ENCODE results near the gene CDH24. TPM values are rescaled to one million over a fixed set of nuclear protein-coding genes. Genes with fewer than 3 reads are reported as not detected.
A peak's percentile ranks its signal among the peaks of the same experiment; 100 is the strongest.

The CDH24 gene
- total and polyA plus RNA-seq, 2 of the 8 experiments (the other 6 are each of a cell fraction or from before 2014, with no cell fraction given), result 18.1 to 27.6 TPM

DNA sequence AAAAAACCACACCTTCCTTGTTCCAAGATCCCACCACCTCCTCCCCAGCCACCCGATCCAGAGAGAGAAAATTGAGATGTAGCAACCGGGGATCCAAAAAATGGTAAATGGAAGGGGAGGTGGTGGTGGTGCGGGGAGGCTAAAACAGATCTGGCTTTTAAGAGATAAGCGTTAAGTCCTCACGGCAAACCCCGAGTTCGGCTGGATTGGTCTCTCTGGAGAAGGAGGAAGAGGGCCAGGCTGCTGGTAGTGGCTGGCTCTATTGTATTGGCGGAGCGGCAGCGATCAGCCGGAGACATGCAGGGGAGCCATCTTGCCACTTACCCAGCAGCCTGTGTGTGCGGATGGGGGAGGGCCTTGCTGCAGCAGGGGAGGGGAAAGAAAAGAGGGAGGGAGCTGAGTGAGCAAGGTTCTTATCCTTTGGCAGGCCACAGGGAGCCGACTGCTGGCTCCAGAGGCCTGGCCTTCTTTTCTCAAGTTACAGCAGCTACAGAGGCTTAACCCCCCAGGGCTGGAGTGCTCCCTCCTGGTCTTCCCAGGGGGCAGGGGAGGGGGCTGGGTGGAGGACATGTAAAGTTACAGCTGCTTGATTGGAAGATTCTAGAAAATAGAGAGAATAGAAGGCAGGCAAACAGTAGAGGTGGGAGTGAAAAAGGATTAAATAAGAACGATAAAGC is 14.1 kb upstream of the CDH24 start (continued):
- TF ChIP-seq HDAC2 (IDR thresholded peaks at IDR 0.05; ENCODE audit: borderline replicate concordance in 1 of 2, low read depth in 2 of 2, low read length in 2 of 2), result peak; percentile 28 to 84; a peak in 1 of 4 replicates
- peak; percentile 88 for TF ChIP-seq KDM5A (IDR thresholded peaks at IDR 0.05; ENCODE audit: low read length)
- TF ChIP-seq JUND (IDR thresholded peaks at IDR 0.05; ENCODE audit: low read length), result 0 out of 2 replicates have a peak, but pooled peaks have one; percentile 46
- peak; percentile 67; the same call in 1 of the 2 replicates for TF ChIP-seq EGR1 (IDR thresholded peaks at IDR 0.05; ENCODE audit: borderline replicate concordance, low read depth, low read length)
- TF ChIP-seq YY1 (IDR thresholded peaks at IDR 0.05; ENCODE audit: low read depth, low read length), result peak; percentile 96
- TF ChIP-seq, protein P1, sequence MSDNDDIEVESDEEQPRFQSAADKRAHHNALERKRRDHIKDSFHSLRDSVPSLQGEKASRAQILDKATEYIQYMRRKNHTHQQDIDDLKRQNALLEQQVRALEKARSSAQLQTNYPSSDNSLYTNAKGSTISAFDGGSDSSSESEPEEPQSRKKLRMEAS (IDR thresholded peaks at IDR 0.05), result peak; percentile 63
- TF ChIP-seq, protein P2, sequence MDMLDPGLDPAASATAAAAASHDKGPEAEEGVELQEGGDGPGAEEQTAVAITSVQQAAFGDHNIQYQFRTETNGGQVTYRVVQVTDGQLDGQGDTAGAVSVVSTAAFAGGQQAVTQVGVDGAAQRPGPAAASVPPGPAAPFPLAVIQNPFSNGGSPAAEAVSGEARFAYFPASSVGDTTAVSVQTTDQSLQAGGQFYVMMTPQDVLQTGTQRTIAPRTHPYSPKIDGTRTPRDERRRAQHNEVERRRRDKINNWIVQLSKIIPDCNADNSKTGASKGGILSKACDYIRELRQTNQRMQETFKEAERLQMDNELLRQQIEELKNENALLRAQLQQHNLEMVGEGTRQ (IDR thresholded peaks at IDR 0.05; ENCODE audit: low read length), result 0 out of 2 replicates have a peak, but pooled peaks have one; percentile 0
- TF ChIP-seq TAF7 (optimal IDR thresholded peaks at IDR 0.05; ENCODE audit: borderline replicate concordance, low read depth, low read length), result peak; percentile 80
- peak; percentile 68 for TF ChIP-seq KDM1A (IDR thresholded peaks at IDR 0.05; ENCODE audit: borderline replicate concordance, low read length)
- TF ChIP-seq JUN (IDR thresholded peaks at IDR 0.05; ENCODE audit: low read depth, low read length), result no peak
- peak; percentile 94 for TF ChIP-seq TAF1 (IDR thresholded peaks at IDR 0.05; ENCODE audit: low read depth, low read length)
- TF ChIP-seq NANOG (IDR thresholded peaks at IDR 0.05; ENCODE audit: insufficient read depth, low read depth, low read length, poor library complexity, severe bottlenecking), result peak; percentile 30
- TF ChIP-seq TCF12 (IDR thresholded peaks at IDR 0.05; ENCODE audit: low read depth, low read length), result 0 out of 2 replicates have a peak, but pooled peaks have one; percentile 20
- TF ChIP-seq BCL11A (IDR thresholded peaks at IDR 0.05; ENCODE audit: low read depth in 2 of 2, low read length in 2 of 2), result no peak
- TF ChIP-seq CBX8 (IDR thresholded peaks at IDR 0.05; ENCODE audit: borderline replicate concordance, low read depth, low read length), result no peak
- TF ChIP-seq FOSL1 (IDR thresholded peaks at IDR 0.05; ENCODE audit: insufficient read depth, low read depth, low read length), result no peak
- peak; percentile 62 to 88; a peak in 3 of 4 replicates for TF ChIP-seq SIN3A (conservative IDR thresholded peaks at IDR 0.05 in 1 of 2, IDR thresholded peaks at IDR 0.05 in 1 of 2; ENCODE audit: low read depth in 1 of 2, low read length in 2 of 2)
- TF ChIP-seq SIRT6 (IDR thresholded peaks at IDR 0.05; ENCODE audit: low read length), result no peak
- peak; percentile 88 for TF ChIP-seq POLR2AphosphoS5 (IDR thresholded peaks at IDR 0.05; ENCODE audit: low read depth, low read length)
- no peak for TF ChIP-seq RNF2 (IDR thresholded peaks at IDR 0.05; ENCODE audit: borderline replicate concordance, low read depth, low read length, missing control alignments, poor library complexity, severe bottlenecking)

All from H1 (cell line).